Hepatocyte (in vitro differentiated cells): ENCODE data around the gene RGS3. TPM values are rescaled to one million over a fixed set of nuclear protein-coding genes. Genes with fewer than 3 reads are reported as not detected.

ENCODE experiments used
- DNase-seq: peaks from one replicate; pipeline ENCODE4 v3.0.0-alpha.2; 2016; ENCODE audit warnings: low spot score
- H2AFZ ChIP-seq: fragments of 200-600 bp; sonication (generic); 2 replicates; pipeline ENCODE4 v1.6.0; 2016; ENCODE audit warnings: antibody characterized with exemption, mild to moderate bottlenecking
- H3K27ac ChIP-seq: fragments of 200-600 bp; sonication (generic); 2 replicates; pipeline ENCODE4 v1.5.1; 2016; ENCODE audit warnings: mild to moderate bottlenecking
- H3K27me3 ChIP-seq: fragments of 200-600 bp; sonication (generic); 2 replicates; pipeline ENCODE4 v1.6.1; 2016
- H3K36me3 ChIP-seq: fragments of 200-600 bp; sonication (generic); replicated peaks from 2 replicates; pipeline ENCODE4 v1.5.1; 2016; ENCODE audit warnings: low read depth; ENCODE audit not compliant: insufficient read depth
- H3K4me1 ChIP-seq: fragments of 200-600 bp; sonication (generic); 2 replicates; pipeline ENCODE4 v1.5.1; 2016; ENCODE audit warnings: mild to moderate bottlenecking, moderate library complexity; ENCODE audit not compliant: insufficient read depth
- H3K4me2 ChIP-seq: fragments of 200-600 bp; sonication (generic); 2 replicates; pipeline ENCODE4 v1.6.0; 2016
- H3K4me3 ChIP-seq: fragments of 200-600 bp; sonication (generic); 2 replicates; pipeline ENCODE4 v1.5.1; 2016; ENCODE audit warnings: mild to moderate bottlenecking
- H3K79me2 ChIP-seq: fragments of 200-600 bp; sonication (generic); 2 replicates; pipeline ENCODE4 v1.6.0; 2017; ENCODE audit warnings: mild to moderate bottlenecking
- H3K9me2 ChIP-seq: fragments of 200-600 bp; sonication (generic); replicated peaks from 2 replicates; pipeline ENCODE4 v1.6.0; 2017; ENCODE audit warnings: mild to moderate bottlenecking; ENCODE audit not compliant: insufficient read depth
- H3K9me3 ChIP-seq: fragments of 200-600 bp; sonication (generic); 2 replicates; pipeline ENCODE4 v1.5.1; 2016; ENCODE audit warnings: low read depth, mild to moderate bottlenecking
- H4K20me1 ChIP-seq: fragments of 200-600 bp; sonication (generic); 2 replicates; pipeline ENCODE4 v1.6.0; 2016; ENCODE audit warnings: mild to moderate bottlenecking; ENCODE audit not compliant: insufficient read depth, poor library complexity, severe bottlenecking
- CTCF ChIP-seq: fragments of 200-600 bp; sonication (generic); IDR thresholded peaks from 2 replicates; pipeline ENCODE4 v1.5.1; 2016; ENCODE audit warnings: antibody characterized with exemption, mild to moderate bottlenecking; ENCODE audit not compliant: poor library complexity
- EZH2 ChIP-seq: fragments of 200-600 bp; sonication (generic); IDR thresholded peaks from 2 replicates; pipeline ENCODE4 v1.6.1; 2016; ENCODE audit warnings: antibody characterized with exemption, mild to moderate bottlenecking, borderline replicate concordance
- EZH2phosphoT487 ChIP-seq: fragments of 200-600 bp; sonication (generic); IDR thresholded peaks from one replicate; pipeline ENCODE4 v1.6.1; 2018; ENCODE audit warnings: antibody characterized with exemption, mild to moderate bottlenecking, low read depth, moderate library complexity; ENCODE audit not compliant: unreplicated experiment, severe bottlenecking
- WGBS: methylation state at CpG from one replicate; pipeline ENCODE4 v1.1.6; 2016; ENCODE audit warnings: low lambda C conversion rate; ENCODE audit errors: missing lambda C conversion rate; 5-methylcytosine and 5-hydroxymethylcytosine counted together
- polyA plus RNA-seq: library from polyadenylated mRNA; unstranded; fragments of >200 nt; fragmentation: Nextera tagmentation; extraction: Ambion mirVana; gene quantifications from 2 replicates; pipeline ENCODE4 v1.2.1, GENCODE V29; 2016
- total RNA-seq: library from RNA; depleted of rRNA; stranded (reverse); fragments of >200 nt; gene quantifications from 2 replicates; pipeline ENCODE4 v1.2.3, GENCODE V29; 2014

The RGS3 gene
- total and polyA plus RNA-seq, 2 experiments from 2014 or later, result 48.0 to 62.7 TPM

GRCh38 chr9:113542006-113542405 is 78.5 kb downstream of the RGS3 start:
- H3K4me2 ChIP-seq, result no peak overlapping the region
- H3K4me1 ChIP-seq, result no peaks in the 10 kb centered on the region
- H3K79me2 ChIP-seq, result no peaks in the 10 kb centered on the region
- no peaks in the 10 kb centered on the region for H4K20me1 ChIP-seq
- H3K27ac ChIP-seq, result no peak overlapping the region
- no peak overlapping the region for H3K4me3 ChIP-seq
- 87% methylated on average over 7 of the region's 7 CpGs for WGBS
- H3K9me3 ChIP-seq, result no peaks in the 10 kb centered on the region
- no peak for DNase-seq
- H2AFZ ChIP-seq, result no peak overlapping the region
- no peaks in the 10 kb centered on the region for H3K27me3 ChIP-seq
- no peak for TF ChIP-seq CTCF
- no peak for TF ChIP-seq EZH2
- TF ChIP-seq EZH2phosphoT487, result no peak
- no peaks in the 10 kb centered on the region for H3K36me3 ChIP-seq
- H3K9me2 ChIP-seq, result no peaks in the 10 kb centered on the region

- no peaks in the 10 kb centered on the region for H4K20me1 ChIP-seq
- H2AFZ ChIP-seq, result no peak overlapping the region
- WGBS, result 76% methylated on average over 5 of the region's 5 CpGs
- TF ChIP-seq EZH2 (no peak), CTCF (no peak), EZH2phosphoT487 (no peak)
- no peak for DNase-seq
- no peak overlapping the region for H3K4me3 ChIP-seq
- H3K4me2 ChIP-seq, result no peak overlapping the region
- no peak overlapping the region for H3K27ac ChIP-seq
- H3K79me2 ChIP-seq, result no peaks in the 10 kb centered on the region
- H3K9me2 ChIP-seq, result no peaks in the 10 kb centered on the region
- peaks cover 6% of the 10 kb centered on the region for H3K4me1 ChIP-seq
- H3K27me3 ChIP-seq, result no peaks in the 10 kb centered on the region
- no peaks in the 10 kb centered on the region for H3K9me3 ChIP-seq
- H3K36me3 ChIP-seq, result no peaks in the 10 kb centered on the region
These were observed 79.2 kb downstream of the RGS3 start for GRCh38 chr9:113542741-113543140.

GRCh38 chr9:113543296-113543981 is 79.9 kb downstream of the RGS3 start:
- DNase-seq, result no peak
- Histone ChIP-seq H3K4me2 (no peak overlapping the region), H3K79me2 (no peaks in the 10 kb centered on the region), H2AFZ (no peak overlapping the region), H3K36me3 (no peaks in the 10 kb centered on the region), H3K27ac (no peak overlapping the region), H3K4me1 (peaks cover 13% of the 10 kb centered on the region), H4K20me1 (no peaks in the 10 kb centered on the region), H3K4me3 (no peak overlapping the region), H3K9me2 (no peaks in the 10 kb centered on the region), H3K27me3 (no peaks in the 10 kb centered on the region), H3K9me3 (no peaks in the 10 kb centered on the region)
- TF ChIP-seq EZH2 (no peak), EZH2phosphoT487 (no peak), CTCF (no peak)
- WGBS, result 78% methylated on average over 10 of the region's 10 CpGs

GRCh38 chr9:113543982-113544303 is 80.4 kb downstream of the RGS3 start:
- H3K36me3 ChIP-seq, result no peaks in the 10 kb centered on the region
- H3K4me3 ChIP-seq, result no peak overlapping the region
- no peaks in the 10 kb centered on the region for H3K79me2 ChIP-seq
- no peaks in the 10 kb centered on the region for H3K27me3 ChIP-seq
- H3K9me2 ChIP-seq, result no peaks in the 10 kb centered on the region
- WGBS, result 52% methylated on average over 3 of the region's 3 CpGs
- no peak overlapping the region for H3K4me2 ChIP-seq
- peaks cover 18% of the 10 kb centered on the region for H3K4me1 ChIP-seq
- H3K9me3 ChIP-seq, result no peaks in the 10 kb centered on the region
- DNase-seq, result no peak
- no peak overlapping the region for H3K27ac ChIP-seq
- no peaks in the 10 kb centered on the region for H4K20me1 ChIP-seq
- TF ChIP-seq CTCF (no peak), EZH2phosphoT487 (no peak), EZH2 (no peak)
- no peak overlapping the region for H2AFZ ChIP-seq
